PC-9 (cell line): ENCODE data around the gene STK40. TPM values are rescaled to one million over a fixed set of nuclear protein-coding genes. Genes with fewer than 3 reads are reported as not detected.

Source experiments
- BruUV-seq: library from RNA; stranded (reverse); fragments of 400-500 nt; replicated peaks from 2 replicates; lab custom pipeline; 2021; lab: Mats Ljungman, UMichigan
- CTCF ChIA-PET: fragments of 300-600 bp; sonication (Branson Sonifier 250); formaldehyde crosslinking; loops from one replicate; lab custom pipeline; 2022; ENCODE audit warnings: antibody characterized with exemption; lab: Charles Lee
- POLR2A ChIA-PET: fragments of 300-600 bp; sonication (Branson Sonifier 250); formaldehyde crosslinking; loops from one replicate; lab custom pipeline; 2022; ENCODE audit warnings: antibody characterized with exemption; ENCODE audit not compliant: unreplicated experiment; lab: Charles Lee
- DNase-seq, 2 experiments: peaks; one replicate each; pipeline versions ENCODE4 v3.0.0 to v3.0.0-alpha.2; 2015 to 2022; ENCODE audit warnings: mixed read lengths in 1 of 2
- H2AFZ ChIP-seq: fragments of 200-600 bp; sonication (generic); 2 replicates; pipeline ENCODE4 v1.8.1; 2017; ENCODE audit warnings: antibody characterized with exemption
- H3F3A ChIP-seq: fragments of 200-600 bp; sonication (generic); 2 replicates; pipeline ENCODE4 v1.8.1; 2017; ENCODE audit warnings: antibody characterized with exemption, mild to moderate bottlenecking, low read depth; ENCODE audit not compliant: insufficient read depth
- H3K27ac ChIP-seq: fragments of 200-600 bp; sonication (generic); 2 replicates; pipeline ENCODE4 v1.6.1; 2016; ENCODE audit warnings: mixed run types
- H3K27me3 ChIP-seq: fragments of 200-600 bp; sonication (generic); 2 replicates; pipeline ENCODE4 v1.6.1; 2016; ENCODE audit warnings: low read depth, mixed run types; ENCODE audit not compliant: insufficient read depth
- H3K36me3 ChIP-seq: fragments of 200-600 bp; sonication (generic); 2 replicates; pipeline ENCODE4 v1.6.1; 2016; ENCODE audit warnings: low read depth, mixed run types
- H3K4me1 ChIP-seq: fragments of 200-600 bp; sonication (generic); replicated peaks from 2 replicates; pipeline ENCODE4 v1.6.1; 2016; ENCODE audit warnings: mixed run types; ENCODE audit not compliant: insufficient read depth
- H3K4me2 ChIP-seq: fragments of 200-600 bp; sonication (generic); 2 replicates; pipeline ENCODE4 v1.6.1; 2017; ENCODE audit warnings: mixed run types
- H3K4me3 ChIP-seq: fragments of 200-600 bp; sonication (generic); 2 replicates; pipeline ENCODE4 v1.6.1; 2016; ENCODE audit warnings: mixed run types
- H3K79me2 ChIP-seq: fragments of 200-600 bp; sonication (generic); 2 replicates; pipeline ENCODE4 v1.6.1; 2017; ENCODE audit warnings: low read depth, mixed run types
- H3K9me2 ChIP-seq: fragments of 200-600 bp; sonication (generic); 2 replicates; pipeline ENCODE4 v1.8.1; 2017; ENCODE audit warnings: mild to moderate bottlenecking; ENCODE audit not compliant: insufficient read depth
- H3K9me3 ChIP-seq: fragments of 200-600 bp; sonication (generic); 2 replicates; pipeline ENCODE4 v1.8.1; 2016; ENCODE audit warnings: low read depth; ENCODE audit not compliant: insufficient read depth
- H4K20me1 ChIP-seq: fragments of 200-600 bp; sonication (generic); 2 replicates; pipeline ENCODE4 v1.8.1; 2017; ENCODE audit not compliant: insufficient read depth
- EZH2 ChIP-seq: fragments of 200-600 bp; sonication (generic); IDR thresholded peaks from 2 replicates; pipeline ENCODE4 v1.8.0; 2017; ENCODE audit warnings: antibody characterized with exemption, low read depth
- intact Hi-C: fragments of 100-400 bp; cut with micrococcal nuclease; formaldehyde crosslinking; loops from one replicate; pipeline ENCODE4 v1.10.0; 2022; ENCODE audit not compliant: unreplicated experiment
- total RNA-seq: library from RNA; stranded (reverse); gene quantifications from 2 replicates; pipeline ENCODE4 v1.2.3, GENCODE V29; 2021
- TF ChIP-seq, protein P1 (sequence below): fragments of 200-600 bp; sonication (generic); conservative IDR thresholded peaks from 2 replicates; pipeline ENCODE4 v1.6.1; 2017; ENCODE audit warnings: mixed run types, antibody characterized with exemption, mild to moderate bottlenecking, moderate library complexity

STK40 gene
- total RNA-seq, 1 experiment from 2014 or later = 59.2 TPM

DNA sequence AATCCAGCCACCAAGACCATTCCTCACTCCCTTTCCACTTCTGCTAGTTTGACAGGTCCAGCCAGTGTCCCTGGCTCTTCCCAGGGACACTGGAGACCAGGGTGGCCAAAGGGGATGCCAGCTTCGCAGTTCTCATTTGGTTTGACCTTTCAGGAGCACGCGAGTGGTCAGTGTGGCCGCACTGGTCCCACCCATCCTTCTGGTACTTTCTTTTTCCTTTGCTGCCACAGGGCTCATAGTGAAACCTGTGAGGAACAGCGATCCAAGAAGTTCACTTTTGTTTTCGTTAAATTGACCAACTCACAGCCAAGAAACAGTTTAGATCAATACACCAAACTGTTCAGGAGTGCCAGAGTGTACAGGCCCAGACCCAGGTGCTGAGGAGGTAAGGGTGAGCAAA, 47.9 kb downstream of the STK40 start:
- Histone ChIP-seq H3K79me2 (no peaks in the 10 kb centered on the region), H3F3A (no peaks in the 10 kb centered on the region), H3K27me3 (no peaks in the 10 kb centered on the region), H3K4me1 (no peaks in the 10 kb centered on the region), H3K27ac (no peak overlapping the region), H3K36me3 (no peaks in the 10 kb centered on the region; the same call in 1 of the 2 replicates), H4K20me1 (no peaks in the 10 kb centered on the region), H3K4me3 (no peak overlapping the region), H3K4me2 (no peak overlapping the region), H2AFZ (no peak overlapping the region), H3K9me3 (no peaks in the 10 kb centered on the region), H3K9me2 (no peaks in the 10 kb centered on the region)
- BruUV-seq = no TSS peak
- DNase-seq = no peak
- TF ChIP-seq, protein P1, sequence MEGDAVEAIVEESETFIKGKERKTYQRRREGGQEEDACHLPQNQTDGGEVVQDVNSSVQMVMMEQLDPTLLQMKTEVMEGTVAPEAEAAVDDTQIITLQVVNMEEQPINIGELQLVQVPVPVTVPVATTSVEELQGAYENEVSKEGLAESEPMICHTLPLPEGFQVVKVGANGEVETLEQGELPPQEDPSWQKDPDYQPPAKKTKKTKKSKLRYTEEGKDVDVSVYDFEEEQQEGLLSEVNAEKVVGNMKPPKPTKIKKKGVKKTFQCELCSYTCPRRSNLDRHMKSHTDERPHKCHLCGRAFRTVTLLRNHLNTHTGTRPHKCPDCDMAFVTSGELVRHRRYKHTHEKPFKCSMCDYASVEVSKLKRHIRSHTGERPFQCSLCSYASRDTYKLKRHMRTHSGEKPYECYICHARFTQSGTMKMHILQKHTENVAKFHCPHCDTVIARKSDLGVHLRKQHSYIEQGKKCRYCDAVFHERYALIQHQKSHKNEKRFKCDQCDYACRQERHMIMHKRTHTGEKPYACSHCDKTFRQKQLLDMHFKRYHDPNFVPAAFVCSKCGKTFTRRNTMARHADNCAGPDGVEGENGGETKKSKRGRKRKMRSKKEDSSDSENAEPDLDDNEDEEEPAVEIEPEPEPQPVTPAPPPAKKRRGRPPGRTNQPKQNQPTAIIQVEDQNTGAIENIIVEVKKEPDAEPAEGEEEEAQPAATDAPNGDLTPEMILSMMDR = no peak
- no peak for TF ChIP-seq EZH2
- intact Hi-C loops = no loop called here
- ChIA-PET CTCF (no interaction called here), POLR2A (no interaction called here)

DNA sequence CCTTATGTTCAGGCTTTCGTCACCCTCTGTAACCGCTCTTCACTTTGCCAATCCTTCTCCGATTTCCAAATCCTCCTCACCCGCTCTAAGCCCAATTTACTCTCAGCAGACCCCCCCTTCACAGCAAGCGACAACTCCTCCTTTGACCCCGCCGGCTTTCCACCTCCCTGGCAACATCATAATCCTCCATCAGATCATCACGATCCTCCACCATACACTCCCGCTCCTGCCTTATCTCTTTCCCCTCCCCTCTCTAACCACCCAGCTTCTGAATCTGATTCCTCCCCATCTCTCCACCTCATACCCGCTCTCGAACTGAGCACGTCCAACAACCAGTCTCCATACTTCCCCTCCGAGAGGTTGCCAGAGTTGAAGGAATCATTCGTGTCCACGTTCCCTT, 54.8 kb downstream of the STK40 start:
- intact Hi-C loops = no loop called here
- H3F3A ChIP-seq = no peaks in the 10 kb centered on the region
- BruUV-seq = no TSS peak
- DNase-seq = no peak
- no peak overlapping the region for H3K4me3 ChIP-seq
- H3K36me3 ChIP-seq = no peaks in the 10 kb centered on the region
- ChIA-PET POLR2A (no interaction called here), CTCF (no interaction called here)
- H3K27ac ChIP-seq = no peak overlapping the region
- no peaks in the 10 kb centered on the region for H3K79me2 ChIP-seq
- H3K9me3 ChIP-seq = no peaks in the 10 kb centered on the region
- TF ChIP-seq, protein P1 = no peak
- no peak for TF ChIP-seq EZH2
- H3K4me2 ChIP-seq = no peak overlapping the region
- no peak overlapping the region for H2AFZ ChIP-seq
- H3K4me1 ChIP-seq = no peaks in the 10 kb centered on the region
- H3K9me2 ChIP-seq = no peaks in the 10 kb centered on the region
- no peaks in the 10 kb centered on the region for H3K27me3 ChIP-seq
- H4K20me1 ChIP-seq = no peaks in the 10 kb centered on the region; the same call in 1 of the 2 replicates

DNA sequence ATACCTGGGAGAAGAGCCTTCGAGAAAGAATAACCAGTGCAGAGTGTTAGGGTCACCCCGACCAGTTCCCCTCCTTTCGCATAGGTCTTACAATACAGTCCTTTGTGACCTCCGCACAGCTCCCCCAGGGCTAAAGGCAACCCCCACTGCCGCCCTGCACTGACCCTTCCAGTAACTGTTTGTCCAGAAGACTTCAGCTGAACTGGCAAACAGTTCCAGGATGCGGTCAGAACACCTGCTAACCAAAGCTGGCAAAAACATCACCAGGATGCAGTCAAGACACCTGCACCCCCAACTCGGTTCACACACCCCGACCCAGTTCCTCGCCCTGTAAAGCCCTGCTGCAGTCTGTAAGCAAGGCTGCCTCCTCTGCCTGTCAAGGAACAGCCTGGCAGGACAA, 55.9 kb downstream of the STK40 start:
- no peaks in the 10 kb centered on the region; the same call in 1 of the 2 replicates for H4K20me1 ChIP-seq
- H2AFZ ChIP-seq = no peak overlapping the region
- H3K9me2 ChIP-seq = no peaks in the 10 kb centered on the region
- H3K27ac ChIP-seq = no peak overlapping the region
- no peaks in the 10 kb centered on the region for H3K9me3 ChIP-seq
- H3F3A ChIP-seq = no peaks in the 10 kb centered on the region; the same call in 1 of the 2 replicates
- intact Hi-C loops = no loop called here
- TF ChIP-seq, protein P1 = no peak
- TF ChIP-seq EZH2 = no peak
- DNase-seq = no peak
- H3K27me3 ChIP-seq = no peaks in the 10 kb centered on the region
- H3K79me2 ChIP-seq = no peaks in the 10 kb centered on the region
- no peaks in the 10 kb centered on the region for H3K4me1 ChIP-seq
- no peaks in the 10 kb centered on the region for H3K36me3 ChIP-seq
- POLR2A ChIA-PET = no interaction called here
- CTCF ChIA-PET = no interaction called here
- no TSS peak for BruUV-seq
- H3K4me3 ChIP-seq = no peak overlapping the region
- no peak overlapping the region for H3K4me2 ChIP-seq
